Measurements from ENCODE around the gene VAV1. TPM values are rescaled to one million over a fixed set of nuclear protein-coding genes. Genes with fewer than 3 reads are reported as not detected.

VAV1 gene
- total and polyA plus RNA-seq, 2 experiments from 2014 or later = 0.82 to 1.8 TPM

DNA sequence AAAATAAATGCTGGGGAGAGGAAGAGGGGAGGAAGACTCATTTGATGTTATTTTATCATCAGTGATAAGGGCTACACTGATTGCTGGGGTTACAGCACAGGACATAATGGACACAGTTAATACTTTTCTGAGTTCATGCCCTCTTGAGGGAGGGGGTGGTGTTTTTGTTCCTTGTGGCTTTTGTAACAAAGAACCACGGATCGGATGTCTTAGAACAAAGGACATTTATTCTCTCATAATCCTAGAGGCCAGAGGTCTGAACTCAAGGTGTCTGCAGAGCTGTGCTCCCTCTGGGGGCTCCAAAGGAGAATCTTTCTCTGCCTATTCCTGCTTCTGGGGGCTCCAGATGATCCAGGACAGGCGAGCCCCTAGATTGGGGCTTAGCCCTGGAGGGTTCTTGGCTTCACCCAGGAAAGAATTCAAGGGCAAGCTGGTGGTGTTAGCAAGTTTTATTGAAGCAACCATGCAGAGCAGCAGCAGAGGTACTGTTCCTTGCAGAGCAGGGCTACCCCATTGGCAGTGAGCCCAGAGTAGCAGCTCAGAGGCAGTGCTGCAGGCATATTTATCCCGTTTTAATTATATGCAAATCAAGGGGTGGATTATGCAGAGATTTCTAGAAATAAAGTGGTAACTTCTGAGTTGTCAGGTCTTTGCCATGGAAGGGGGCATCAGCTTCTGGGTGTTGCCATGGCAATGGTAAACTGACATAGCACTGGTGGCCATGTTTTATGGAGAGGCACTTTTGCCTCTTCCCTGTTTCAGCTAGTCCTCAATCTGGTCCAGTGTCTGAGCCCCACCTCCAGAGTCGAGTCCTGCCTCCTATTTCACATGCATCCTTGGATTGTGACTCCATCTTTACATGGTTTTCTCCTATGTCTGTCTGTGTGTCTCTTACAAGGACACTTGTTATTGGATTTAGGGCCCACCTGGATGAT, 18.0 kb downstream of the VAV1 start:
- TF ChIP-seq POLR2AphosphoS5 (IDR thresholded peaks at IDR 0.05; ENCODE audit: low read depth) = no peak
- TF ChIP-seq NANOG (IDR thresholded peaks at IDR 0.05; ENCODE audit: borderline replicate concordance) = no peak
- no peak for TF ChIP-seq JUNB (IDR thresholded peaks at IDR 0.05; ENCODE audit: unreplicated experiment)
- no peak for TF ChIP-seq EZH2 (IDR thresholded peaks at IDR 0.05; ENCODE audit: low read depth, unreplicated experiment)
- no peaks in the 10 kb centered on the region for H3K9me2 ChIP-seq (ENCODE audit: insufficient read depth)
- peaks cover 4% of the 10 kb centered on the region for H3K27me3 Mint-ChIP-seq (ENCODE audit: insufficient read depth, low read depth, poor library complexity)
- no peak overlapping the region for H2AFZ ChIP-seq
- DNase-seq (ENCODE audit: low spot score) (no peak), ATAC-seq (no peak)
- no peaks in the 10 kb centered on the region for H3F3A ChIP-seq (replicated peaks; ENCODE audit: low read depth)
- H3K27ac Mint-ChIP-seq = no peak overlapping the region
- H4K20me1 ChIP-seq (replicated peaks; ENCODE audit: insufficient read depth) = no peaks in the 10 kb centered on the region
- no peaks in the 10 kb centered on the region for H3K79me2 ChIP-seq (replicated peaks; ENCODE audit: insufficient read depth)
- H3K27ac ChIP-seq (ENCODE audit: low read depth) = no peak overlapping the region
- H3K4me1 ChIP-seq (ENCODE audit: insufficient read depth) = no peaks in the 10 kb centered on the region
- no peak overlapping the region for H3K4me3 ChIP-seq
- no peaks in the 10 kb centered on the region for H3K36me3 ChIP-seq (ENCODE audit: insufficient read depth)
- H3K4me2 ChIP-seq = no peak overlapping the region
- no peaks in the 10 kb centered on the region for H3K27me3 ChIP-seq (ENCODE audit: insufficient read depth)
- H3K4me3 Mint-ChIP-seq = no peak overlapping the region
- H3K4me1 Mint-ChIP-seq = no peaks in the 10 kb centered on the region
- peaks cover 37% of the 10 kb centered on the region for H3K36me3 Mint-ChIP-seq (ENCODE audit: low read depth)
- H3K9me3 Mint-ChIP-seq = peaks cover 91% of the 10 kb centered on the region

GRCh38 chr19:6791237-6791636, 18.7 kb downstream of the VAV1 start:
- ATAC-seq = no peak
- peaks cover 4% of the 10 kb centered on the region for H3K27me3 Mint-ChIP-seq (ENCODE audit: insufficient read depth, low read depth, poor library complexity)
- Histone ChIP-seq H3K4me2 (no peak overlapping the region), H4K20me1 (replicated peaks; ENCODE audit: insufficient read depth) (no peaks in the 10 kb centered on the region), H3K4me1 (ENCODE audit: insufficient read depth) (no peaks in the 10 kb centered on the region), H3K9me2 (ENCODE audit: insufficient read depth) (no peaks in the 10 kb centered on the region), H3K4me3 (no peak overlapping the region), H3K27ac (ENCODE audit: low read depth) (no peak overlapping the region), H3K27me3 (ENCODE audit: insufficient read depth) (no peaks in the 10 kb centered on the region), H3F3A (replicated peaks; ENCODE audit: low read depth) (no peaks in the 10 kb centered on the region), H3K36me3 (ENCODE audit: insufficient read depth) (no peaks in the 10 kb centered on the region), H2AFZ (no peak overlapping the region), H3K79me2 (replicated peaks; ENCODE audit: insufficient read depth) (no peaks in the 10 kb centered on the region)
- DNase-seq (ENCODE audit: low spot score) = no peak
- H3K9me3 Mint-ChIP-seq = peaks cover 91% of the 10 kb centered on the region
- H3K4me3 Mint-ChIP-seq = no peak overlapping the region
- peaks cover 35% of the 10 kb centered on the region for H3K36me3 Mint-ChIP-seq (ENCODE audit: low read depth)
- no peak overlapping the region for H3K27ac Mint-ChIP-seq
- no peaks in the 10 kb centered on the region for H3K4me1 Mint-ChIP-seq
- TF ChIP-seq EZH2phosphoT487 (IDR thresholded peaks at IDR 0.05; ENCODE audit: unreplicated experiment) (no peak), ZNF331 (CRISPR knock-in tag; IDR thresholded peaks at IDR 0.05; ENCODE audit: low read depth) (no peak), ETS1 (IDR thresholded peaks at IDR 0.05) (no peak), CREB1 (CRISPR knock-in tag; IDR thresholded peaks at IDR 0.05; ENCODE audit: low read depth) (no peak), STAT1 (IDR thresholded peaks at IDR 0.05; ENCODE audit: unreplicated experiment) (no peak), REST (IDR thresholded peaks at IDR 0.05; ENCODE audit: unreplicated experiment) (no peak), EZH2 (IDR thresholded peaks at IDR 0.05; ENCODE audit: low read depth, unreplicated experiment) (no peak), ZNF114 (CRISPR knock-in tag; IDR thresholded peaks at IDR 0.05) (no peak), POLR2AphosphoS5 (IDR thresholded peaks at IDR 0.05; ENCODE audit: low read depth) (no peak), NANOG (IDR thresholded peaks at IDR 0.05; ENCODE audit: borderline replicate concordance) (no peak)

All from GM23338 (cell line).